WERI-Rb-1 (cell line): ENCODE results near the gene UPF3B.

ENCODE experiments used
- DNase-seq: peaks from one replicate; pipeline ENCODE4 v3.0.0-alpha.2; 2020
- H3K27ac ChIP-seq: fragments of 250-450 bp; sonication (Bioruptor Pico); 2 replicates; pipeline ENCODE4 v1.5.1; 2020; ENCODE audit warnings: mild to moderate bottlenecking, moderate library complexity
- H3K27me3 ChIP-seq: fragments of 250-450 bp; sonication (Bioruptor Pico); 2 replicates; pipeline ENCODE4 v1.5.1; 2021; ENCODE audit warnings: mild to moderate bottlenecking, low read depth, moderate library complexity; ENCODE audit not compliant: insufficient read depth, severe bottlenecking
- H3K36me3 ChIP-seq: fragments of 250-450 bp; sonication (Bioruptor Pico); 2 replicates; pipeline ENCODE4 v1.5.1; 2020; ENCODE audit warnings: mild to moderate bottlenecking, moderate library complexity
- H3K4me3 ChIP-seq: 2 replicates; pipeline ENCODE4 v1.5.1; 2011; ENCODE audit warnings: low read depth, mild to moderate bottlenecking, control low read depth, low read length
- H3K9me3 ChIP-seq: fragments of 250-450 bp; sonication (Bioruptor Pico); 2 replicates; pipeline ENCODE4 v1.5.1; 2021; ENCODE audit warnings: mild to moderate bottlenecking, moderate library complexity; ENCODE audit not compliant: severe bottlenecking
- CTCF ChIP-seq: IDR thresholded peaks from 2 replicates; pipeline ENCODE4 v1.5.1; 2011; ENCODE audit warnings: low read depth, mild to moderate bottlenecking, control low read depth, inconsistent platforms, low read length

Gene UPF3B

GRCh38 chrX:119887721-119888425 is 35.1 kb upstream of the UPF3B start:
- Histone ChIP-seq H3K27ac (no peak overlapping the region), H3K4me3 (peak overlapping the region; percentile 53), H3K36me3 (no peaks in the 10 kb centered on the region), H3K9me3 (no peaks in the 10 kb centered on the region), H3K27me3 (peaks cover 8% of the 10 kb centered on the region)
- TF ChIP-seq CTCF = peak; percentile 75
- peak; percentile 88 for DNase-seq

- no peaks in the 10 kb centered on the region for H3K27me3 ChIP-seq
- no peak for DNase-seq
- H3K4me3 ChIP-seq = no peak overlapping the region
- H3K9me3 ChIP-seq = no peaks in the 10 kb centered on the region
- no peak for TF ChIP-seq CTCF
- no peaks in the 10 kb centered on the region for H3K36me3 ChIP-seq
- no peak overlapping the region for H3K27ac ChIP-seq
Observed at GRCh38 chrX:119885554-119886428, 33.0 kb upstream of the UPF3B start.

- Histone ChIP-seq H3K4me3 (no peak overlapping the region), H3K9me3 (no peaks in the 10 kb centered on the region), H3K27ac (no peak overlapping the region), H3K36me3 (no peaks in the 10 kb centered on the region), H3K27me3 (no peaks in the 10 kb centered on the region)
- DNase-seq = peak; percentile 40
- peak; percentile 81 for TF ChIP-seq CTCF
Observed at GRCh38 chrX:119880552-119881437, 28.0 kb upstream of the UPF3B start.

- Histone ChIP-seq H3K27ac (no peak overlapping the region), H3K36me3 (no peaks in the 10 kb centered on the region), H3K27me3 (no peaks in the 10 kb centered on the region), H3K9me3 (no peaks in the 10 kb centered on the region), H3K4me3 (no peak overlapping the region)
- no peak for DNase-seq
- TF ChIP-seq CTCF = no peak
Observed at GRCh38 chrX:119880076-119880475, 27.3 kb upstream of the UPF3B start.

- no peak for TF ChIP-seq CTCF
- H3K9me3 ChIP-seq = no peaks in the 10 kb centered on the region
- no peak overlapping the region for H3K27ac ChIP-seq
- H3K36me3 ChIP-seq = 0 out of 2 replicates have a peak, but pooled peaks cover 3% of the 10 kb centered on the region
- no peaks in the 10 kb centered on the region for H3K27me3 ChIP-seq
- H3K4me3 ChIP-seq = no peak overlapping the region
- DNase-seq = no peak
Observed at GRCh38 chrX:119878740-119879139, 26.0 kb upstream of the UPF3B start.
